ENCODE data around the gene ZNF90.
A peak's percentile ranks its signal among the peaks of the same experiment; 100 is the strongest.
"Not testable (repeated sequence)": the region's sequence is repeated elsewhere in the genome, so short reads cannot be mapped to it uniquely, and the experiment has no call there.

ZNF90 gene

DNA sequence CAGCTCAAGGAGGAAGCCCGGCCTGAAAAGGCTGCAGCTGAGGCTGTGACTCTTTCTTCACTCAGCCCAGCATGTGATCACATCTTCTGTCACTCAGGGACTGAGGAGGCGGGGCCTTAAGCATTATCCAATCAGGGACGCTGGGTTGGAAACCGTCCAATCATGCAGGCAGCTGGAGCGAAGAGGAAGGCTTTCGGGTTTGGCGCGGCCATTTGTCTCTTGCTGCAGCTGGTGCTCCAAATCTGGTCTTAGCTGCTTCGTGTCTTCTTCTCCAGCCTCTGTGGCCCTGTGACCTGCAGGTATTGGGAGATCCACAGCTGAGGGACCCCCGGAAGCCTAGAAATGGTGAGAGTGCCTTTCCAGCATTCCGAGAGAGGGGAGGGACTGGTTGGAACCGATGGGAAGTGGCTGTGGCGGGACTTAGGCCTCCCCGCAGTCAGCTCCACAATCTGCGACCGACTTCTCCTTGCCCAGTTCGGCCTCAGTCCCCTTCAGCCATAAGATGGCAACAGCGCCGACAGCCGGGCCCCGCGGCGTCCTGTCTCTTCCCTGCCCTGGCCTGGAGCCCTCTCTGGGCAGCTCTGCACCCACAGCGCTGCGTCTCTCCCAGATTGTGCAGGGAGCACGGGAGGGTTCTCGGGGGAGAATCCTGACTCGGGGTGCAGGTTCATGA, at the start of gene ZNF90:
ZNF90 (plus strand) TSS at position 210 of the 673 bp plus-strand sequence; CDS start at position 343, 133 bp downstream.
- peak; percentile 90 for DNase-seq

- no peak for DNase-seq
These were observed 49.2 kb upstream of the ZNF90 start for GRCh38 chr19:20028611-20029010.

GRCh38 chr19:20035935-20036334, 41.9 kb upstream of the ZNF90 start:
- DNase-seq = no peak

DNA sequence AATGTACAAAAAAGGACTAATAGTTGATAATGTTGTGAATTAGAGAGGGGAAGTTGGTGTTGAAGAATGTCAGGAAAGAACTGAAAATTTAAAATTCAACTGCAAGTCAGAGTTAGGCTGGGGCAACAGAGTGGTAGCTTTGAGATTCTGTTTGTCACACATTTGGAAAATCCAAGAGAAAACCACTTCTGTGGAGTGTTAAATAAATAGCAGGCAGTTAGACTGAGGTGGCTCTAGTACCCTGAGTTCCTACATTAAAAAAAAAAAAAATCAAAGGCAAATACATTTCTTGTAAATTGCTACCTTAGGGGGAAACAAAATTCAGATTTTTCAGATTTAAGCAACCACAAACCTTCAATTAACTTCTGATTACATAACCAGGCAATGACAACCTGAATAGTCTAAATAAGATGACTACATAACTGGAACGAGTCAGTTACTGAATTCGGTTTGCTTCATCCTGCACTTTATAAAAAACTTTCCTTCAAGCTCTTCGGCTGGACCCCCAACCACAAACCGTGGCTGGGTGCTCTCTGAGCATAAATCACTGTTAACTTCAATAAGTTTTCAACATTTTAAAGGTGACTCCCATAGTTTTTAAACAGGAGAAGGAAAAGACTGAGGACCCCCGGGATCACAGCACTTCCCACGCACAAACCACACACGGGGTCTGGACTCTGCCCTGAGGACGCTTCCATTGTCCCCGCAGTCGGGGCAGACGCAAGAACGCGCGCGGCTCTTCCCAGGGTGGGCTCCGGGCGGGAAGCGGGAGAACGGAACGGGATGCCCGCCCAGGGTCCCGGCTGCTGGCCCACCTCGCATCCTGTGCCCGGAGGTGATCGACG, 39.2 kb upstream of the ZNF90 start:
- DNase-seq = no peak

DNA sequence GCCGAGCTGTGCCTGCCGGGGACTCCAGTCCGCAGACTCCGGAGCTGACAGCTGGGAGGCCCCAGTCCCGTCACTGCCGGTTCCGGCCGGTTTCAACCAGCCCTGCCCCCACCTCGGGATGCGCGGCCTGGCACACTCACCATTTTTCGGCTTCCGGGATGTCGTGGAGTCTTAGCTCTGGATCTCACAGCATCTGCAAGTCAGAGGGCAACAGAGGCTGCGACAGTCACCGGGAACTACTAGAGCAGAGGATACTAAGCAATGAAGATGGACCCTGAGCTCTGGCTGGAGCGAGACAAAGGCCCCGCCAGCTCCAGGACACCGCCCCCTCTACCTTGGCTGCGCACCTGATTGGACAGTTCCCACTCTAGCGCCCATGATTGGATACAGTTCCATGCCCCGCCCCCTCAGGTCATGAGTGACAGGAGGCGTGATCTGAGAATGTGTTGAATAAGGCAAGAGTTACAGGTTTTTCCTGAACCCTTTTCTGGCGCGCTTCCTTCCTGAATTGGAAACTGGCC, 38.5 kb upstream of the ZNF90 start, which contains the start of gene ZNF682:
ZNF682 (minus strand) TSS at position 303 of the 521 bp plus-strand sequence; CDS start at position 143, 160 bp downstream.
- peak; percentile 93 for DNase-seq

DNA sequence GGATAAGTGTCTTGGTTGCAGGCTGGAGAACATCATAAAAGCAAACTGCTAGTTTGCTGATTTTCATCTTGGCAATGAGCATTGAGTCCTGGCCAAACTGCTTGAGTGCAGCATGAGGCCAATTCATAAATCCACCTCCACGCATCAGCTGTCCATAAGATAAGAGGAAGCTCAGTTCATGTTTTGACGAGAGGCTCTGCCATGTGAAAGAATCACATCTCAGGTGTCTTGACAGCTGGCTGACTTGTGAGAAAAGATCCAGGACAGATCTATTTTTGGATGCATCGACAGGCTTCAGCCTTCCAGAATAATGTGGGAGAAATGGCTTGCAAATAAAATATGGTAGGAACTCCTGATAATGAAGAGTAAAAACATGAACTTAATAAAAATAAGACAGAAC, 33.1 kb upstream of the ZNF90 start:
- DNase-seq = no peak

DNA sequence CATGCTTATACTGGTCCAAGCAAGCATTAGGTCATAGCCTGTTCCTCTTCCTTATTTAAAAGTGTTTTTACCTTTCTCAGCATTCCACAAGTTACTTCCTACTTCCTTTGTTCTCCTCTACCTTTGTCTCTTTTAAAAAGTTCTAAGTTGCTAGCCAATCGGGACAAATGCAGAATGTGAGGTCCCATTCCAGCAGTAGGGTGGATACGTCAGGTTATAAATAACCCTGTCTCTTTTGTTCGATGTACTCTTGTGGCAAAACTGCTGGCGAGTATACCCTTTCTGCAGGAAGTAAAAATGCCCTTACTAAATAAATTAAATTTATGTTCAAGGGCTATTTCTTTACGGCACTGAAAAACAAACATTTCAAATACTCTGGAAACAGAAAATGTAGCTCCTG, 32.1 kb upstream of the ZNF90 start:
- not testable (repeated sequence) for DNase-seq

DNA sequence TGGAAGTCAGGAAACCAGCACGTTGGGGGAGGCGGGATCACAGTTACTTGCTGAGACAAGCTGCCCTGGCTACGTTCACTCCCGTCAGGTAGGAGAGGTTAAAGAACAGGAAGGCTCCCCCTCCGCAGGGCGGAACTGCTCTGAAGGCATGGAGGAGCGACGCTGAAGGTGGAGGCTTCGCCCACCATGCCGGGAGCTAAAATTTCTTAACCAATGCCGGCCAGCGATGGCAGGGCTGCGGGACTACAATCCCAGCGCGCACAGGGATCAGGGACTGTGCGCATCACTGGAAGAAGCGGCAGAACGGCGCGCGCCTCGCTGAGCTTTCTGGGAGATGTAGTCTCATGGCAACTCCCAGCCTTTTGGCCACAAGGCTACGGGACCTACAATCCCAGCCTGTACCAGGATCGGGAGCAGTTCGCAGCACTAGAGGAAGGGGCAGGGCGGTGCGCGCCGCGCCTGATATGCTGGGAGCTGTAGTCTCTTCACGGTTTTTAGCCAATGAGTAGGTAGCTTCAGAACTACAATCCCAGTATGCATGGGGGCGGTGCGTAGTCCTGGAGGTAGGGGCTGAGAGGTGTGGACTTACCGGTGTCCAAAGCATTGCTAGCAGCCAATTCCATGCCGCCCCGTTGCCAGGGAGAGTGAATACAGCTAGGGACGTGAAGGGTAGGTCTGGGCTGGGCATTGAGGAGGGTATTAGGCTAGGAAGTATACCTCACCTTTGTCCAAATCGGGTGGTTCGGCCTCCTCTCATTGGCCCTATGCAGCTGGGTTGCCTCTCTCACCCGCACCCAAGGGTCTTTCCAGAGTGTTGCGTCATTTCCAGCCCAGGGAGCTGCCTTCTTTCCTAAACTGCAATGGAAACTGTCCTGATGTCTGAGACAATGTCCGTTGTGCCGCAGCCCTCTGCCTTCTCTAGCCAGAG, 25.7 kb upstream of the ZNF90 start:
- peak; percentile 64 for DNase-seq

- not testable (repeated sequence) for DNase-seq
These were observed 19.1 kb upstream of the ZNF90 start for GRCh38 chr19:20058738-20059137.

DNA sequence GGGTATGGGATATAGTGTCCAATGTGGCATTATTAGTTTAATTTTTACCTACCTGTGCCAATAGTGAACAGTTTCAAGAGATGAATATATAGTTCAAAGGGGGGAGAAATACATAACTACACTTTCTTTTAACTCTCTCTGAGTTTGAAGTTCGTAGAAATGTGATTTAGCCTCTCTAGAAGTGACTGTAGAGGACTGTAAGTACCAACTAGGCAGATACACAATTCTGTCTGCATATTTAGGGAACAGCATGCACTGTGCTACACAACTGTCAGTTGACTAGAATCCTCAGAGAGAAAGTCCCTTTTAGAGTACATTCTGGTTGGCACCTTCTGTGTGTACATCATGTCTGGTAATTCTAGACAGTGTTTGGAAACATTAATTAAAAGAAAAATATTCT, 17.5 kb upstream of the ZNF90 start:
- DNase-seq = no peak

DNA sequence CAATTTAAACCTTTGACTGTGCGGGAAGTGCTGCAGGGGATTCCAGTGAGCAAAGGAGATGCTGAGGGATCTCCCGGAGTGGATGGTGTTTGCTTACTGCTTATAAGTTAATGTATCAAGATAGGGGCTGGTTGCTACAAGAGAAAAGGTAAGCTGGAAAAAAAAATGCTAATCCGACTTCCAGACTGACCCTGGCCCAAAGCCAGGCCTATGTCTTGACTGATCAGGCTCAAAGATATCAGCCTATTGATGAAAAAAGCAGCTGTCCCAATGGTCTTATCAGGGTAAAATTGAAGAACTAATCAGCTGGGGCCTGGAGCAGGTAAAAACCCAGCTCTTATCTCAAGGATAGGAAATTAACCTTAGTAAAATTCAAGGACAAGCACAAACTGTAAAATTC, 10.9 kb upstream of the ZNF90 start:
- DNase-seq = no peak

- no peak for DNase-seq
These were observed 9.9 kb upstream of the ZNF90 start for GRCh38 chr19:20067943-20068342.

GRCh38 chr19:20068559-20068958, 9.2 kb upstream of the ZNF90 start:
- not testable (repeated sequence) for DNase-seq

DNA sequence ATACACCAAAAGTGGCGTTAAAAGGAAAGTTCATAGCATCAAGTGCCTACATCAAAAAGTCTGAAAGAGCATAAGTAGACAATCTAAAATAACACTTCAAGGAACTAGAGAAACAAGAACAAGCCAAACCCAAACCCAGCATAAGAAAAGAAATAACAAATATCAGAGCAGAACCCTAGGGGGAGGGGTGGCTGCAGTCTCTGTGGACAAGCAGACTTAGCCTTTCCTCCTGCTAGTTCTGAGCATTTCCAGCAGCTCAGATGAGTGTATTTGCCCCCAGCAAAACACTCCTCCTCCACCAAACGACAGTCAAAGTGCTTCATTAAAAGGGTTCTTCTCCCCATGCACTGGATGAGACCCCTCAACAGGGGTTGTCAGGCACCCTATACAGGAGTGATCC, 7.1 kb upstream of the ZNF90 start:
- no peak for DNase-seq

DNA sequence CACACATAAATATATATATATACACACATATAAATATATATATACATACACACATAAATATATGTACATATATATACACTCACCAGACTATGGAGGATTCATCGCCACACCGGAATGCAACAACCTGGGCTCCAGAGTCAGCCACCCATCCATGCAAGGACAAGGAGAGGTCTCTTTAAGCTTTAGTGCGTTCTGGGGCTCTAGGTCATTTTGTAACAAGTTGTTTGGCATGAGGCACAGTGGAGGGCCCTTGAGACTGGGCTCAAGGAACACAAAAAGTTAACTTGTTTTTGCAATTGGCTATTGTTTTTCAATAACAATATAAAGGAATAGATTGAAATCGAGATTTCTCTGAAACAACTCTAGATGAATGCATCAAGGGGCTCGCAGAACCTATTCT, 4.9 kb upstream of the ZNF90 start:
- DNase-seq = no peak

GRCh38 chr19:20078581-20079031, 806 bp downstream of the ZNF90 start:
- no peak for DNase-seq

DNA sequence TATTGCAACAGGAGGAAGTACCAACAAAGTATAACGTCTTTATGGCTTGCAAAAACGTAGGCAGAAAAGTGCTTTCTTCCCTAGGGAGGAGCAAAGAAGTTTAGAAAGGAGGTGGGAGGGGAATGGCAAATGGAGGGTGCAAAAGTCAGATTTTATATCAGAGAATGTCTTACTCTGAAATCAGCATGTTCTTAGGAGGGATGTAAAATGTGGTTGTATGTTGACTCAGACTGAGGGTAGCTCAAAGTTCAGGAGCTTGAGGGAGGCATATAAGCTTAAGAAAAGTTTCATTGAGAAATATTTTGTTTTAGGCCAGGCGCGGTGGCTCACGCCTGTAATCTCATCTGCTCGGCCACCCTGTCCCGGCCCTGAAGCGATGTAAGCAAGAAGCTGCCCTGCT, 1.7 kb downstream of the ZNF90 start:
- DNase-seq = no peak

DNA sequence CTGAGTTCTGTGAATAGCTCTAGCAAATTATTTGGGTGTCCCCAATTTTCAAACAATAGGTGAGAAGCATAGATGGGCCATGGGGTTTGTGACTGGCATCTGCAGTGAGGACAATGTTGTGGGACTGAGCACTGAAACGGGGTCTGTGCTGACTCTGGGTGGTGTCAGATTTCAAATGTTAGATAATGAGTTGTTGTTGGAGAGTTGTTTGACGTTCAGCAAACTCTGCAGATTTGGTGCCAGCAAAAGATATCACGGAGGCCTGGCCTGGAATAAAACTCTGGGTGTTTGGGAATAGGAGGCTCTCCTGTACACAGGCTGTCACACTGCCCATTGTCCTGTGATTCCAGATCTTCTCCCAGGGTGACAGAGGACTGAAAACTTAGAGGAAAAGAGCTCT, 2.9 kb downstream of the ZNF90 start:
- no peak for DNase-seq

DNA sequence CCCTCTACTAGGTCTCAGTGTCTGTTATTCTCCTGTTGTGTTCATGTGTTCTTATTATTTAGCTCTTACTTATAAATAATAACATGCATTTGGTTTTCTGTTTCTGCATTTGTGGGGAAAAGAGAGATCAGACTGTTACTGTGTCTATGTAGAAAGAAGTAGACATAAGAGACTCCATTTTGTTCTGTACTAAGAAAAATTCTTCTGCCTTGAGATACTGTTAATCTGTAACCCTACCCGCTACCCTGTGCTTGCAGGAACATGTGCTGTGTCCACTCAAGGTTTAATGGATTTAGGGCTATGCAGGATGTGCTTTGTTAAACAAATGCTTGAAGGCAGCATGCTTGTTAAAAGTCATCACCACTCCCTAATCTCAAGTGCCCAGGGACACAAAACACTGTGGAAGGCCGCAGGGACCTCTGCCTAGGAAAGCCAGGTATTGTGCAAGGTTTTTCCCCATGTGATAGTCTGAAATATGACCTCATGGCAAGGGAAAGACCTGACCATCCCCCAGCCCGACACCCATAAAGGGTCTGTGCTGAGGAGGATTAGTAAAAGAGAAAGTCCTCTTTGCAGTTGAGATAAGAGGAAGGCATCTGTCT, 4.5 kb downstream of the ZNF90 start:
- DNase-seq = not testable (repeated sequence)

DNA sequence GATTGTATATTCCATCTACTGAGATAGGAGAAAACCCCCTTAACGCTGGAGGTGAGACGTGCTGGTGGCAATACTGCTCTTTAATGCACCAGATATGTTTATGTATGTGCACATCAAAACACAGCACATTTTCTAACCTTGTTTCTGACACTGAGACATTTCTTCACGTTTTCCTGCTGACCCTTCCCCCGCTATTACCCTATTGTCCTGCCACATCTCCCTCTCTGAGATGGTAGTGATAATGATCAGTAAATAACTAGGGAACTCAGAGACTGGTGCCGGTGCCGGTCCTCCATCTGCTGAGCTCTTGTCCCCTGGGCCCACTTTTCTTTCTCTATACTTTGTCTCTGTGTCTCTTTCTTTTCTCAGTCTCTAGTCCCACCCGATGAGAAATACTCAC, 5.1 kb downstream of the ZNF90 start:
- DNase-seq = not testable (repeated sequence)

- no peak for DNase-seq
These were observed 24.3 kb downstream of the ZNF90 start for GRCh38 chr19:20102097-20102496.

DNA sequence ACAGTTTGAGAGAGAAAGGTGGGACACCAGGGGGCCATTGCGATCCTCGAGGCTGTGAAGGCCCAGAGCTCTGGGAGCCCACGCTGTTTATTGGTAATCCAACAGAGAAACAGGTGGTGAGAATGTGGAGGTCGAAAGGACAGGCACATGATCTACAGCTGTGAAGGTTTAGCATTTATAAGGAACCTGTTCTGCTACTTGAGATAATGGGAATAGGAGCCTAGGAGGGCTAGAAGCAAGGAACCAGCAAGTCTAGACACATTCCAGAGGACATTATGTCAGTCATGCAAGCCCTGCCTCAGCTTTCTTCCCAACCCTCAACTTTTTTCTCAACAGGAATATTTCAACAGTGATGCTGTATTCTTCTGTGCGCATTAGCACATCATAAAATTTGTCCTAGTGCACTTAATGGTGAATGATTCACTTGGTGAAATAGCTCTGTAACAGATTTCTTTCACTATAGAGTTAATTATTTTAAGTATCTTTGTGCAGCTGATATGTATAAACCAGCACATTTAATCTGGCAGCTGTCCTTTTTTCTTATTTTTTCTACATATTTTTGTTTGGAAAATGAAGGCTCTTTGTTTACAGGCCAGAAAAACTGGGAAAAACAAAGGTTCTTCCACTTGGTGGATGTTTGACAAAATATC, 25.4 kb downstream of the ZNF90 start:
- no peak for DNase-seq

Data from CD4-positive, alpha-beta T cell treated with Interleukin-15 for 1 hour (primary cell).